Ovary (tissue), 3 donors: ENCODE data around the gene TERB1.

Experiments
- CTCF ChIP-seq, 3 donors: fragments of 450-650 bp in 2 of 3; fragments of 200-600 bp in 1 of 3; IDR thresholded peaks; one replicate each; pipeline versions ENCODE4 v1.5.1 to v1.8.0; 2016 to 2022; ENCODE audit warnings: antibody characterized with exemption in 3 of 3, mild to moderate bottlenecking in 1 of 3
- EP300 ChIP-seq: sonication (generic); formaldehyde crosslinking; IDR thresholded peaks from one replicate; pipeline ENCODE4 v1.6.1; 2017; ENCODE audit warnings: antibody characterized with exemption
- POLR2A ChIP-seq: fragments of 450-650 bp; IDR thresholded peaks from one replicate; pipeline ENCODE4 v1.6.1; 2017; ENCODE audit warnings: antibody characterized with exemption, mild to moderate bottlenecking, moderate library complexity
- donor health status: DM: no; HTN: no; CAD: no.

GRCh38 chr16:66713076-66713475 is 88.3 kb downstream of the TERB1 start:
- no peak for TF ChIP-seq CTCF (IDR thresholded peaks at IDR 0.05)
- TF ChIP-seq POLR2A, result no peak
- no peak for TF ChIP-seq EP300
